ENCODE measurements around the gene ADSS1. TPM values are rescaled to one million over a fixed set of nuclear protein-coding genes. Genes with fewer than 3 reads are reported as not detected.
A peak's percentile ranks its signal among the peaks of the same experiment; 100 is the strongest.

ADSS1 gene
- total RNA-seq: 11.5 TPM

DNA sequence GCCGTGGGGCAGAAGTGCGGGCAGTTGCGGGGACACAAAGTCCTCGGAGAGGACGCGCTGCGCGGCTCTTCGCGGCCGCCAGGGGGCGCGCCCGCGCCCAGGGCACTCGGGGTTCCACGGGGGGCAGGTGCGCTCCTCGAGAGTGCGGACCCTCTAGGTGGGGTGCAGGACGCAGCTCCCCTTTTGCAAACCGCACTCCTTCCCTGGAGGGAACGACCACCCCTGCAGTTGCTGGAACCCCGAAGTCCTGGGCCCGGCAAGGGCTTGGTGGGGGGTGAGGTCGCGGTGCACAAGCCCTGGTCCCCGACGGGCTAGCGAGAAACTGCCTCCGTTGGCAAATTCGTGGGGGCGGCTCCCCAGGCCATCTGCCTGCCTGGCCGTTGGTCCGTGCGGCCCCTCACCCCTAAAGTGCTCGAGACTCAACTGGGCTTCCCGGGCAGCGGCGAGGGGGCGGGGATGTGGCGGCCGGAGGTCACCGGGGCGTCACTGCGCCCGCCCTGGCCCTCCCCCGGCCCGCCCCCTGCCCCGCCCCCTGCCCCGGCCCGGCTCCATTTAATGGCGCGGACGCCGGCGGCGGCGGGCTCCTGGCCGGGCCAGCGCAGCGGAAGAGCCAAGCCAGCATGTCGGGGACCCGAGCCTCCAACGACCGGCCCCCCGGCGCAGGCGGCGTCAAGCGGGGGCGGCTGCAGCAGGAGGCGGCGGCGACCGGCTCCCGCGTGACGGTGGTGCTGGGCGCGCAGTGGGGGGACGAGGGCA, at the start of gene ADSS1:
Gene ADSS1 (plus strand): TSS at position 579 of the 756 bp plus-strand sequence. CDS start 42 bp downstream, at position 621.
- intact Hi-C loops (cut with DNase I): no loop called here
- DNase-seq (ENCODE audit: low spot score): peak; percentile 86

DNA sequence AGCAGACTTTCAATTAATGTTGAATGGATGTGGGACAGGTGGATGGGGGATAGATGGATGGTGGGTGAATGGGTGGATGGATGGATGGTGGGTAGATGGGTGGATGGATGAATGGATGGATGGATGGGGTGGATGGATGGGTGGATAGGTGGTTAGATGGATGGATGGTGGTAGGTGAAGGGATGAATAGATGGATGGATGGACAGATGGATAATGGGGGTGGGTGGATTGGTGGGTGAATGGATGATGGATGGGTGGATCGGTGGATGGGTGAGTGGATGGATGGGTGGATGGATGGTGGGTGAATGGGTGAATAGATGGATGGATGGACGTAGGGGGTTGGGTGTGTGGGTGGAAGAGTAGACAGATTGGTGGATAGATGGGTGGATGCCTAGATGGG, 48.6 kb upstream of the ADSS1 start:
- intact Hi-C loops (cut with DNase I): no loop called here
- no peak for ATAC-seq
- DNase-seq (ENCODE audit: low spot score): no peak

More for the DNA sequence above, at the start of gene ADSS1:
- peak; percentile 62 for ATAC-seq

DNA sequence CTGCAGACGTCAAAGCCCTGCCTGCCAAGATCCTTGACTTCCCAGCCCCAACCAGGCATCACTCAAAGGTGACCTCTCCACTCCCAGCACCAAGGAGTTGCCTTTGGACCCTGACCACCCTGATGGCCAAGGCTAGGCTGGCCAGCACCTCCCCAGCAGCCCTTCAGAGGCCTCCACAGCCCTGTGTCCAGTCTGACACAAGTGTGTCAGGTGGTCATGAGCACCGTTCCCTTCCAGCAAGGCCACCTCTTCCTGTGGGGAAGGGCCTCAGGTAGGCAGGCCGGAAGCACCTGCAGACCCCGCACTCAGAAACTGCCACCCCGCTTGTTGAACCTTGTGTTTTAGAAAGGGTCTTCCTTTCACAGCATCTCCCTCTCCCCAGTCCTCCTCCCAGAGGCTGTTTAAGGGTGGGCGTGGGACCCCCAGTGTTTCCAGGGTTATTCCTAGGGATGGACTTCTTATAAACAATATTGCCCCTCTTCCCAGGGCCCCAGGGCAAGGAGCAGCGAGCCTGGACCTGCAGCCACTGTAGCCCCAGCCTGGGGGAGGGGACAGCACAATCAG, 47.8 kb upstream of the ADSS1 start:
- intact Hi-C loops (cut with DNase I): no loop called here
- peak; percentile 57 for DNase-seq (ENCODE audit: low spot score)

DNA sequence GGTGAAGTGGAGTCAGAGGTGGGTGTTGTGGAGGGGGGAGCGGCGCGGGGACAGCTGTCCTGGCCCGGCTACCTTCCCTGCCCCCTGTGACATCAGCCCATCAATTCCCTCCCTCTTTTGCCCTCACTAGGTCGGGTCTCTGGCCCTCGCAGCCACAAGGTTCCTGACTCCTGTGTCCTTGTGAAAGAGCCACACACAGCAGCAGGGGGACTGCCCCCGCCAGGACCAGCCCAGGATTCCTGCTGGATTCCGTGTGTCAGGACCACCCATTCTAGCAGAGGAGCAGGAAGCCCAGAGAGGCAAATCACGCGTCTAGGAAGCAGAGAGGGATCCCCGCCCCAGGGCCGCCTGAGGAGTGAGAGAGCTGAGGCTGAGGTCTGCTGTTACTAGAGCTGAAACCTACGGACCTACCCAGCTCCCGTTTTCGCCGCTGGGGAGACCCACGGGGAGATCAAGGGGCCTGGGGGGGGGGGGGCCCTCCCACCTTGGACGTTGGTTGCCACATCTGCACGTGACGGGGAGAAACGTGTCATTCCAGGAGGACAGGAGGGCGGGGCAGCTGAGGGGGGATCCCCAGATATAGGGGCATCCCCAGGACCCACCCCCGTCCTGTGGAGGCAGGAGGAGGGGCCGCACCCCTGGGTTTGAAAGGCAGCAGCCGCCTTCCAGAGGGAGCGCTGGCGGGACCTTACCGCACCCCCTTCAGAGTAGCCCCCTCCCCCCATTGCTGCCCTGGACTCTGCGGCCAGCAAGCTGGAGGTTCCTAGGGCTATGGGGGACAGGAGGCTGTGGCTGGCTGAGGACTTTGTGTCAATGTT, 47.1 kb upstream of the ADSS1 start:
- DNase-seq (ENCODE audit: low spot score): peak; percentile 80
- ATAC-seq: peak; percentile 42
- intact Hi-C loops (cut with DNase I): no loop called here

More for the DNA sequence above, 47.8 kb upstream of the ADSS1 start:
- no peak for ATAC-seq

DNA sequence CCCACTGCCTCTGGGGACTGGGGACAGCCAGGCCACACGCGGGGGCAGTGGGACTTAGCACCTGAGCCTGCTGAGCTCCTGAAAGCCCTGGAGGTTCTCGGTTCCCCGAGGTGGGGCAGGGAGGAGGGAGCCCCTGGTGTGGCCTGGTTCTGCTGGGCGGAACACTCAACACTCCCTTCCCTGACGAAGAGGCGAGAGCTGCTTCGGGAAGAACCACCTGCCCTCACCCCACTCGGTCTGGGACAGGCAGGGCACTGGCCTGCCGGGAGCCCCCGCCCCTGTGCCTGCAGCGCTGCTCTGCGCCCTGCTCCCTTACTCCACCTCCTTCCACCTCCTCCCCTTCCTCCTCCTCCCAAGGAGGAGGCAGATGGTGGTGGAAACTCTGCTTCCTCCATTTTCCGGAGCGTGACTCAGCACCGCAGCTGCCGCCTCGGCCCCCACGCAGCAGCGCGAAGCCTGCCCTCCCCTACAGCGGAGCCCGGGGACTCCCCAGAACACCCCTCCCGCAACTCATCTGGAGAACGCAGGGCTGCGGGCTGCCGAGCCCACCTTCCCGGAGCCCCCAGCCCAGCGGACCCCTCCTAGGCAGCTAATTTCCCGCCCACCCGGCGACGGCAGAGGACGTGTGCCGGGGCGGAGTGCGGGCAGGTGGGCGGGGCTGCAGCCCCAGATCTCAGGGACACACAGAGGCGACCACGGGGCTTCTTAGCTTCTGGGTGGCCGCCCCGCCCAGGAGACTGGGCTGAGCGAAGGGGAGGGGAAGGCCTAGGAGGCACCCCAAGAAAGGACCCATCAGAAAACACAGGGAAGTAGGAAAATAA, 46.3 kb upstream of the ADSS1 start:
- intact Hi-C loops (cut with DNase I): no loop called here
- ATAC-seq (peak; percentile 84), DNase-seq (ENCODE audit: low spot score) (peak; percentile 90)

DNA sequence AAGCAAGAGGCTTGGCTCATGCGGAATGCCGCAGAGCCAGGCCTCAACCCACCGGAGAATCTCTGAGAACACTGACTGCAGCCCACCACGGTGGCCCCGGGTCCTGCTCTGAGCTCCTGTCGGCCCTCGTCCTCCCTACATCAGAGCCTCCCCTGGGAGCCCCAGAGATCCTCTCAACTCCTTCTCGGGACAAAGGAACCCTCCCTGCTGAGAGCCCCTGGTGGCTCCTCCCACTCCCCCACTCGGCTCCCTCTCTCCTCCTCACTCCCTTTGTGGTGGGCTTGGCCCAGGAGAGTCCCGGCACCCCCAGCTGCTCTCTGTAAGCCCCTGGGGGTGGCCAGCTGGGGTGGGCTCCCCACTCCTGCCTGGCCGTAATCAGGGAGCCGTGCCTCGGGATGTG, 45.7 kb upstream of the ADSS1 start:
- DNase-seq (ENCODE audit: low spot score) (peak; percentile 65), ATAC-seq (peak; percentile 23)
- intact Hi-C loops (cut with DNase I): no loop called here

DNA sequence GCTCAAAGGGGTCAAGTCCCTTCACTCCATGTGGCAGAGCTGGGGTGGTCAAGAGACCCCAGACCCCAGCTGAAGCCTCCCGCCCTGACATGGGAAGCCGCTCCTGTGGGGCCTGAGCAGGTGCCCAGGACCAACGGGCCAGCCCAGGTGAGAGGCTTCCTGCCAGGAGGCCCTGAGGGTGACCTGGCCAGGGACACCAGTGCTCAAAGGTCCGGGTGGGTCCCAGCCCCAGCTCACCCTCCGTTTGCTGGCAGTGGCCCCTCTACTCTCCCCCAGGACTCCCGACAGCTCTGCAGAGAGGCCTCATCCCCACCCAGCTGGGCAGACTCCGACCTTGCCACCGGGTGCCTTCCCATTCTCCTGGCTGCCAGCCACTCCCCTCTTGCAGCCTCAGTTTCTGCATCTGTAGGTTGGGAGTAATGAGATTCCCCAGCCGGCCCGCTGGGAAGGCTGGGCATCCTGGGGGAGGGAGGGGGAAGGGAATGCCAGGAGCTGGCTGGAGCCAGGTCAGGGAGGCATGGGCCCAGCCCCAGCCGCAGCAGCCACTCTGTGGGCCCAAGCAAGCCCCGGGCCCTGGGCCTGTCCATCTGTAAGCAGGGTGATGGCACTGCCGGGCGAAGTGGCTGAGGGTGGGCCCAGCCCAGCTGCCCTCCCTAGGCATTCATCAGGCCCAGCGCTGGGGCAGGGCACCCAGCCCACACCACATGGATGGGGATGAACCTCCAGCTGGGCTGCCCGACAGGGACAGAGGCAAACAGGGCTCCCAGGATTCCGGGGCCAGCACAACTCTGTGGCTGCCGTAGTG, 44.9 kb upstream of the ADSS1 start:
- no peak for ATAC-seq
- intact Hi-C loops (cut with DNase I): no loop called here
- no peak for DNase-seq (ENCODE audit: low spot score)

DNA sequence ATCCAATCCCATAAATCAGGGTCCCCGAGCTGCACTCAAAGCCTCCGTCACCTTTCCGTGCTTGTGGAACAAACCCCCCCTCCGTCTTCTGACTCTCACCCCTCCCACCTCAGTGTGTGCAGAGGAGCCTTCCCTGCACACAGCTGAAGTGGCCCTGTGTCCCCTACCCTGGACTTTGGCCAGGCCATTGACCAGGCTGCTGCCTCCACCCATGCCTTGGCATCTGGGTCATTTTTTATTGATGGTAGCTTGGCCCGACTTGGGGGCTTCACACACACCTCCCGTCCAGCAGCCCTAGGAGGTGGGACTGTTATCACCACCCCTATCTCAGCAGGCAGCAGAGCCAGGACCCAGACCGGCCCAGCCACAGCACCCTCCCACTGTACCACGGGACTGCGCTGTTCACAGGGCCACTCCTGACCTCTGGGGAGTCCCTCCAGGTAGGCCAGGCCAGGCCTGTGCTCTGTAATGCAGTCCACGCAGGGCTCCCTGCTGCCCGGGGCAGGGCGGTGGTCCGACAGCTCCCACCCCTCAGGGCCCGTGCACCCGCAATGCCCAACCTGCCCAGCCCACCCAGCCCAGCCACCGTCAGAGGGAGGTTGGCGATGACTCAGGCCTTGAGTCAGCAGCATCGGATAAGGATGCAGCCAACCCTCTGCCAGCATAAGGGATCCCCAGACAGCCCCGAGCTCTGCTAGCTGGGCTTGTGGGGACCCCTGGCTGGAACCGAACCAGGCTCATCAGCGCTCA, 43.8 kb upstream of the ADSS1 start:
- intact Hi-C loops (cut with DNase I): no loop called here
- no peak for DNase-seq (ENCODE audit: low spot score)
- ATAC-seq: no peak

DNA sequence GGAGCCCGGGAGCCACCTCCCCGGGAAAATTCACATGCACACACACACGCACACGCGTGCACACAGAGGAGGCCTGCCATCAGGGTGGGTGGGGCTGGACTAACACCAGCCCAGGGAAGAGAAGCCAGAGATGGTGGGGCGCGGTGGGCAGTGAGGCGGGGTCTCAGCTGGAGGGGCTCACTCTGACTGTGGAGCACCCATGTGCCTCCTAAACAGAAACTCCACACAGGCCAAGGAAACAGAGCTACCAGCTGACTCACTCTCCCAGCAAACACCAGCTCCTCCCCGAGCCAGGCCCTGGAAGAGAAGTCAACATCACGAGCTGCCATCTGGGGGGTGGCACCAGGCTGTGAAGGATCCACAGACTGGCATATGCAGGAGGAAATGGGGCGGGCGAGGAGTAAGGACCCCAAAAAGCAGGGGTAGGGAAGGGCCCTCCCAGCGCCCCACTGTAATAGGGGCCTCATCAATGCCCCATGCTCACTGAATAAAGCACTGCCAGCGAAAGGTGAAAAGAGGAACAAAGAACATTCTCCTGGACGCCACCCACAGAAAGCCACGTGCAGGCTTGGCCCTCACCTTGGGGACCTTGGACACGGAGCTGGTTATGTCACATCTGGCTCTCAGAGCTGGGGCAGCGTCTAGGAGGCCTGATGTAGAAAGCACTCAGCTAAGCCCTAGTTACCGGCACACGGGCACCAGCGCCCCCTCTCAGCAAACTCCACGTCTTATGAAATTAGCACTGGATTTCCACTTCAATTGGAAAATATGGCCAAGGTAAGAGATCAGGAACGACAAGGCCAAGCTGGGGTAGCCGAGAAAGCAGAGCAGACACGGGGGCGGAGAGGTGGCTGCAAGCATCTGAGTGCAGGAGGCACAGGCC, 43.0 kb upstream of the ADSS1 start:
- DNase-seq (ENCODE audit: low spot score): no peak
- ATAC-seq: peak; percentile 9
- intact Hi-C loops (cut with DNase I): no loop called here

DNA sequence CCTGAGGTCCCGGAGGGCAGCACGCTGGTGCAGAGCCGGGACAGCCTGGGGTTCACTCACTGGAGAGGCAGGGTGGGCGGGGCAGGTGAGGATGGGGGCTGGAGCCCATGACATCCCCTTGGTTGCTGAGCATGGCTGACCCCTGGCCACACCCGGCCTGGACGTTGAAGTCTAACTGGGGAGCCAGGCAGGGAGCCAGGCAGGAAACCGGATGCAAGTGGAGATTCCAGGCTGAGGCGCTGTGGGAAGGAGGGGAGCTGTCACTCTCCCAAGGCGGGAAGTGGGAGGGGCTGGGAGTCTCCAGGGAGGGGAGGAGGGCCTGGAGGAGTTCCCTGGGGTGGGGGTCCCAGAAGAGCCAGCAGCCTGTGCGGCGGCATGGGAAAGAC, 42.3 kb upstream of the ADSS1 start:
- intact Hi-C loops (cut with DNase I): no loop called here
- DNase-seq (ENCODE audit: low spot score) (peak; percentile 92), ATAC-seq (peak; percentile 46)

DNA sequence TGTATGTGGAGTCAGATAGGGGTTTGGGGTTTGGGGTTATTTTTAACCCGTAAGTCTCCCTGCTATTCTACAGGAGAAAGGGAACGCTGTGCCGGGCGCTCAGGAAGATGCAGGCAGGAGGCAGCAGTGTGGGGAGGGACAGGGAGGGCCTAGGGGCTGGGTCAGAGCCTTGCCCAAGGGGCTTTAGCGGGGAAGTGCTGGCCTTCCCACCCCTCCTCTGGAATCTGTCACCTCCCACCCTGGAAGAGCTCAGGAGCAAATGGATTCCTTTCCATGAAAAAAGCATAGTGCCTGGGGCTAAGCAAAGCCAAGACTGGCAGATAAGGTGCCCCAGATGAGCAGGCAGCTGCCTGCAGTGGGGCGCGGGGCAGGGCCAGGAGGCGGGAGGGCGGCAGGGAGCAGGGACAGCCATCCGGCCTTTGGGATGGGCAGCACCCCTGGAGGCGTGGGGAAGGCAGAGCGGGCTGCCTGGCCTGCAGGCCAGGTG, 41.9 kb upstream of the ADSS1 start:
- no peak for ATAC-seq
- no peak for DNase-seq (ENCODE audit: low spot score)
- intact Hi-C loops (cut with DNase I): no loop called here

DNA sequence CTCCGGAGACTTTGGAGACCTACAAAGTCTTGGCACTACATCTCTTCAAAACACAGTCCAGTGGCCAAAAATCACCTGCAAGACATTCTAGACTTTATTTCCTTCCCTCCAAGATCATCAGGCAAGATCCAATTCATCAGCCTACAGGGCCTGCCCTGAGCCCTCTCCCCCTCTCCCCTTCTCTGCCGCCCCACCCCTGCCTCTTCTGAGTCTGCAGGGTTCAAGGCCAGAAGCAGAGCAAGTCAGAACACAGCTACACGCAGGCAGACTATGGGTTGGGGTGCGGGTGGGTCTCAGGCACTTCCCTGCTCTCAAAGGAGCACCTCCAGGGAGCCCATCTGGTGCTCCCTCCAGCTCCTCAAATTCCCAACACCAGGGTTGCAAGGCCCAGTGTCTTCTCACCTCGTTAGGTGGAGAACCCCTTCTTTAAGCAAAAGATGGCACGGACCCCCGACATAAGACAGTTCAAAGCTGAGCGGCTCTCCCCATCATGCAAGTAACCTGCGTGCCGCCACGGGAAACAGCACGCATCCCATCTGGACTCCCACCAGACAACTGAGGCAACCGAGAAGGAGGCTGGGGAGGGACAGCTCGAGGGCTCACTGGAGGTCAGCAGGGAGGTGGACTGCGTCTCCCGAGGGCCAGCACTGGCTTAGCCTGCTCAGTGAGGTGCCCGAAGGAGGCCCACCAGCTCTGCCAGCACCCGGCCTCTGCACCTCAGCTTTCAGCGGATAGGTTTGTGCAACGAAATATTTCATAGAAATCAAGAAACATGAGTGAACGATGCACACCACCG, 40.2 kb upstream of the ADSS1 start:
- ATAC-seq (no peak), DNase-seq (ENCODE audit: low spot score) (peak; percentile 55)
- intact Hi-C loops (cut with DNase I): no loop called here

DNA sequence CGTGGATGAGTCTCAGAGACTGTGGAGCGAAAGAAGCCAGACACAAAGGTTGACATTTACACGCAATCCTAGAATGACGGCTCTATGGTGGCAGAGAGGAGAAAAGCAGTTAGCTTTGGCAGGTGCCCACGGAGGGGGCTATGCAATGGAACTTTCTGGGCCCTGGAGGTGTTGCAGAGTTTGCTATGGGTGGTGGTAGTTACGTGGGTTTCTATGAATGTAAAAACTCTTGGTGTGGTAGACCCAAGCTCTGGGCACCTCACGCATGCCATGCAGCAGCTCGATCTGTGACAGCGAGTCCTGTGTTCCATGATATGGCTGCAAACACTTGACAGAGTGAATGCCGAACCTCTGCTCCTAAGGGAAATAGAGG, 39.6 kb upstream of the ADSS1 start:
- no peak for ATAC-seq
- DNase-seq (ENCODE audit: low spot score): no peak
- intact Hi-C loops (cut with DNase I): no loop called here

DNA sequence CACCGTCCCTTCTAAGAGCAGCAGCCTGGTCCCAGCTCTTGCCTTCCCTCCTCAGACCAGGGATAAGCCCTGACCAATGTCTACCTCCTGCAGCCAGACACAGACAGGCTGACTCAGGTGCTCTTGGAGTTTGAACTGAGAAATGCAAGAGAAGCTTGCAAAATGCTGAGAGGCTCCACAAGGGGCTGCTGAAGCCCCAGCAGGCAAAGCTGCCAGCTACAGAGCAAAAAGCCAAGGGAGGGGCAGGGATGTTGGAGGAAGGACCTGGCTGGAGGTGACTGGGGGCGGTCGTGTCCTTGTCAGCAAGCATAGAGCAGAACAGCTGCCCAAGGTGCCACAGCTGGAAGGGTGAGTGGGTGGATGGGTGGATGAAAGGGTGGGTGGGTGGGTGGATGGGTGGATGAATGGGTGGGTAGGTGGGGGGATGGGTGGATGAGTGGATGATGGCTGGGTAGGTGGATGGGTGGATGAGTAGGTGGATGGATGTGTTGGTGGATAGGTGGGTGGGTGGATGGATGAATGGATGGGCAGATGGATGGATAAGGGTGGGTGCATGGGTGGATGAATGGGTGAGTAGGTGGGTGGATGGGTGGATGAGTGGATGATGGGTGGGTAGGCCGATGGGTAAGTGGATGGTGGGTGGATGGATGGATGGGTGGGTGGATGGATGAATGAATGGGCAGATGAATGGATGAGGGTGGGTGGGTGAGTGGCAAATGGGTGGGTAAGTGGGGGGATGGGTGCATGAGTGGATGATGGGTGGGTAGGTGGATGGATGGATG, 38.6 kb upstream of the ADSS1 start:
- peak; percentile 53 for DNase-seq (ENCODE audit: low spot score)
- no peak for ATAC-seq
- intact Hi-C loops (cut with DNase I): no loop called here

DNA sequence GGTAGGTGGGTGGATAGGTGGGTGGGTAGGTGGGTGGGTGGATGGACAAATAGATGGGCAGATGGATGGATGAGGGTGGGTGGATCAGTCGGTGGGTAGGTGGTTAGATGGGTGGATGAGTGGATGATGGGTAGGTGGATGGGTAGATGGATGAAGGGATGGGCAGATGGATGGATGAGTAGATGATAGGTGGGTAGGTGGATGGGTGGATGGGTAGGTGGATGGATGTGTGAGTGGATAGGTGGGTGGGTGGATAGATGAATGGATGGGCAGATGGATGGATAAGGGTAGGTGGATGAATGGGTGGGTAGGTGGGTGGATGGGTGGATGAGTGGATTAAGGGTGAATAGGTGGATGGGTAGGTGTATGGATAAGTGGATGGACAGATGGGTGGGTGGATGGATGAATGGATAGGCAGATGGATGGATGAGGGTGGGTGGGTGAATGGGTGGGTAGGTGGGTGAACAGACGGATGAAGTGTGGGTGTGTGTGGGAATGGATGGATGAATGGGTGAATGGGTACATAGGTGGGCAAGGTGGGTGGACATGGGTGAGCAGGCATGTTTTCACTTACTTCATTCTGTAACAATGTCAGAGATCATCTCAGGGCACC, 37.9 kb upstream of the ADSS1 start:
- intact Hi-C loops (cut with DNase I): no loop called here
- no peak for ATAC-seq
- no peak for DNase-seq (ENCODE audit: low spot score)

All from sciatic nerve (tissue), 2 donors.